WERI-Rb-1 (cell line): ENCODE data around the gene CDC42BPA.

Experiments used
- DNase-seq: peaks from one replicate; pipeline ENCODE4 v3.0.0-alpha.2; 2020
- H3K27ac ChIP-seq: fragments of 250-450 bp; sonication (Bioruptor Pico); 2 replicates; pipeline ENCODE4 v1.5.1; 2020; ENCODE audit warnings: mild to moderate bottlenecking, moderate library complexity
- H3K27me3 ChIP-seq: fragments of 250-450 bp; sonication (Bioruptor Pico); 2 replicates; pipeline ENCODE4 v1.5.1; 2021; ENCODE audit warnings: mild to moderate bottlenecking, low read depth, moderate library complexity; ENCODE audit not compliant: insufficient read depth, severe bottlenecking
- H3K36me3 ChIP-seq: fragments of 250-450 bp; sonication (Bioruptor Pico); 2 replicates; pipeline ENCODE4 v1.5.1; 2020; ENCODE audit warnings: mild to moderate bottlenecking, moderate library complexity
- H3K4me3 ChIP-seq: 2 replicates; pipeline ENCODE4 v1.5.1; 2011; ENCODE audit warnings: low read depth, mild to moderate bottlenecking, control low read depth, low read length
- H3K9me3 ChIP-seq: fragments of 250-450 bp; sonication (Bioruptor Pico); 2 replicates; pipeline ENCODE4 v1.5.1; 2021; ENCODE audit warnings: mild to moderate bottlenecking, moderate library complexity; ENCODE audit not compliant: severe bottlenecking
- CTCF ChIP-seq: IDR thresholded peaks from 2 replicates; pipeline ENCODE4 v1.5.1; 2011; ENCODE audit warnings: low read depth, mild to moderate bottlenecking, control low read depth, inconsistent platforms, low read length

CDC42BPA gene

DNA sequence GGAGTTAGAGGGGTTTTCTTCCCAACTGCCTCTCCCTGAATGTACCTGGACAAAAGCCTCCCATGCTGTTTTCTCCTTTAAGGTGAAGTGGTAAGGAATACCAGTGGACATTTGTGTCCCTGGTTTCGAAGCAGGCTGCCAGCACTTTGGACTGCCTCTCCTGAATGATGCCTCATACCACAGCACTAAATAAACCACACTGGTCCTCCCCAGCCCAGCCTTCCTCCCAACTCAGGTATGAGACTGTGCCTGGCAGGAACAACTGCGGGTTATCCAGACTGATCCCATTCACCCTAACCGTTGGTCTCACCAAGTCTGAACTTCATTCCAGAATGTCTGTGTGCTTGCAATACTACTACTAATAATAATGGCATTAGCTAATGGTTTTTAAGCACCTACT, 368.9 kb downstream of the CDC42BPA start:
- no peak for DNase-seq
- Histone ChIP-seq H3K9me3 (no peaks in the 10 kb centered on the region), H3K36me3 (no peaks in the 10 kb centered on the region), H3K4me3 (no peak overlapping the region), H3K27ac (no peak overlapping the region), H3K27me3 (no peaks in the 10 kb centered on the region)
- no peak for TF ChIP-seq CTCF

DNA sequence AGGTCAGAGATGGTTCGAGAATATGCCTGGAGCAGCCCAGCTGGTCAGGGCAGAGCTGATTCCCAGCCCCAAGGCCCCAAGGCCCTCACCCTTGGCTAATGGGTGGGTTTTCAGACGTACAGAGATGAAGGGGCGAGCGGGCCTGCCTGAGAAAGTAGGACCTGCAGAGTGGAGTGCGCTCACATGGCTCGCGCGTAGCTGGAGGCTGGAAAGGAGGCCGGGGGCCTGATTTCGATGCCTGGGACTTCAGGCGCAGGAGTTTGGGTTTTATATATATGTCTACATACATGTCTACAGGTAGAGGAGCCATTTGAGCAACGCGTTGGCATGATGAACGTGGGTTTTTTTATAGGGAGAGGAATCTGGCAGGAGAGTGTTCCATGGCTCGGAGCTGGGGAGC, 369.3 kb downstream of the CDC42BPA start:
- no peak for TF ChIP-seq CTCF

GRCh38 chr1:226948480-226948879, 369.8 kb downstream of the CDC42BPA start:
- TF ChIP-seq CTCF, result no peak
- no peaks in the 10 kb centered on the region for H3K36me3 ChIP-seq
- H3K27me3 ChIP-seq, result no peaks in the 10 kb centered on the region
- no peak overlapping the region for H3K27ac ChIP-seq
- H3K4me3 ChIP-seq, result no peak overlapping the region
- no peak for DNase-seq
- no peaks in the 10 kb centered on the region for H3K9me3 ChIP-seq

More for the DNA sequence above, 369.3 kb downstream of the CDC42BPA start:
- H3K27ac ChIP-seq, result no peak overlapping the region
- H3K36me3 ChIP-seq, result no peaks in the 10 kb centered on the region
- no peaks in the 10 kb centered on the region for H3K27me3 ChIP-seq
- no peak for DNase-seq
- H3K9me3 ChIP-seq, result no peaks in the 10 kb centered on the region
- no peak overlapping the region for H3K4me3 ChIP-seq

DNA sequence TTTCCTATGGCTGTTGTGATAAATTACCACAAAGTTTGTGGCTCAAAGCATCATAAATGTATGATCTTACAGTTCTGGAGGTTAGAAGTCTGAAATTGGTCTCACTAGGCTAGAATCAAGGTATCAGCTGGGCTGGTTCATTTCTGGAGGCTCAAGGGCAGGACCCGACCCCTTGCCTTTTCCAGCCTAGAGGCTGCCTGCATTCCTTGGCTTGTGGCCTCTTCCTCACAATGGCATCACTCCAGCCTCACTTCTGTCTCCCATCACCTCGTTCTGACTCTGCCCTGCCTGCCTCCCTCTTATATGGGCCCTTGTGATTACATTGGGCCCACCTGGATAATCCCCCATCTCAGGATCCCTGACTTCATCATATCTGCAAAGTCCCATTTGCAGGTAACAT, 370.2 kb downstream of the CDC42BPA start:
- Histone ChIP-seq H3K36me3 (no peaks in the 10 kb centered on the region), H3K9me3 (no peaks in the 10 kb centered on the region), H3K4me3 (no peak overlapping the region), H3K27ac (no peak overlapping the region), H3K27me3 (no peaks in the 10 kb centered on the region)
- no peak for TF ChIP-seq CTCF
- no peak for DNase-seq

- H3K27me3 ChIP-seq, result no peaks in the 10 kb centered on the region
- no peak for TF ChIP-seq CTCF
- DNase-seq, result no peak
- H3K27ac ChIP-seq, result no peak overlapping the region
- H3K36me3 ChIP-seq, result no peaks in the 10 kb centered on the region
- no peak overlapping the region for H3K4me3 ChIP-seq
- H3K9me3 ChIP-seq, result no peaks in the 10 kb centered on the region
These were observed 371.5 kb downstream of the CDC42BPA start for GRCh38 chr1:226946841-226947240.

- no peaks in the 10 kb centered on the region for H3K27me3 ChIP-seq
- TF ChIP-seq CTCF, result no peak
- no peak overlapping the region for H3K4me3 ChIP-seq
- DNase-seq, result no peak
- H3K36me3 ChIP-seq, result no peaks in the 10 kb centered on the region
- no peaks in the 10 kb centered on the region for H3K9me3 ChIP-seq
- H3K27ac ChIP-seq, result no peak overlapping the region
These were observed 372.0 kb downstream of the CDC42BPA start for GRCh38 chr1:226946285-226946684.
